ENCODE data around the gene DENND5B.
"Not testable (repeated sequence)": the region's sequence is repeated elsewhere in the genome, so short reads cannot be mapped to it uniquely, and the experiment has no call there.

DENND5B gene

DNA sequence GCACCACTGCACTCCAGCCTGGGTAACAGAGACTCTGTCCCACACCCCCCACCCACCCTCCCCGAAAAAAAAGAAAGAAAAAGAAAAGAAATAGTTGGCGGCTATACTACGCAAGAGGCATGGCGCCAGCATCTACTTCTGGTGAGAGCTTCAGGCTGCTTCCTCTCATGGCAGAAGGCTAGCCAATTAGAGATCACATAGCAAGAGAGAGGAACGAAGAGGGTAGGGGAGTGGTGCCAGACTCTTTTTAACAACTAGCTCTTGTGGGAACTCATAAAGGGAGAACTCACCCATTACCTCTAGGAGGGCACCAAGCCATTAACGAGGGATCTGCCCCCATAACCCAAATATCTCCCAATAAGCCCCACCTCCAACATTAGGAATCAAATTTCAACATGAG, 6.2 kb downstream of the DENND5B start:
- DNase-seq (ENCODE audit: insufficient read length, low spot score) = no peak
- TF ChIP-seq, protein P1, sequence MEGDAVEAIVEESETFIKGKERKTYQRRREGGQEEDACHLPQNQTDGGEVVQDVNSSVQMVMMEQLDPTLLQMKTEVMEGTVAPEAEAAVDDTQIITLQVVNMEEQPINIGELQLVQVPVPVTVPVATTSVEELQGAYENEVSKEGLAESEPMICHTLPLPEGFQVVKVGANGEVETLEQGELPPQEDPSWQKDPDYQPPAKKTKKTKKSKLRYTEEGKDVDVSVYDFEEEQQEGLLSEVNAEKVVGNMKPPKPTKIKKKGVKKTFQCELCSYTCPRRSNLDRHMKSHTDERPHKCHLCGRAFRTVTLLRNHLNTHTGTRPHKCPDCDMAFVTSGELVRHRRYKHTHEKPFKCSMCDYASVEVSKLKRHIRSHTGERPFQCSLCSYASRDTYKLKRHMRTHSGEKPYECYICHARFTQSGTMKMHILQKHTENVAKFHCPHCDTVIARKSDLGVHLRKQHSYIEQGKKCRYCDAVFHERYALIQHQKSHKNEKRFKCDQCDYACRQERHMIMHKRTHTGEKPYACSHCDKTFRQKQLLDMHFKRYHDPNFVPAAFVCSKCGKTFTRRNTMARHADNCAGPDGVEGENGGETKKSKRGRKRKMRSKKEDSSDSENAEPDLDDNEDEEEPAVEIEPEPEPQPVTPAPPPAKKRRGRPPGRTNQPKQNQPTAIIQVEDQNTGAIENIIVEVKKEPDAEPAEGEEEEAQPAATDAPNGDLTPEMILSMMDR (IDR thresholded peaks at IDR 0.05; ENCODE audit: insufficient read depth, missing control alignments) = no peak
- no peak for FAIRE-seq

DNA sequence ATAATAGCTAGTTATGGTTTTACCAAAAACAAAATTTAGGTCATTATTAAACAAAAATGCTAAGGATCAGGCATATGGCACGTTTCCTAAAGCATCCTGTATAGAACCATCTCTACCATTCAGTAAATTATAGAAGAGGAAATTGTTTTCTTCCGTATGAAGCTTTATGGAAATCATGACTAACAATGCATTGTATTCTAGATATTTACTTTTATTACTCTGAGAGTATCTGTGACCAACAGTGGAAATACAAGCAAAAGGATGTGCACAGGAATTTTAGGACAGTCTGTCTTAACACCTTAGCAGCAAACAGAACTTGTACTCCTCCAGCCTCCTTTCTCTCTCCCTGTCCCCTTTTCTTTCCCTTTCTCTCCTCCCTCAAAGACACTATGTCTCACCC, 7.1 kb downstream of the DENND5B start:
- no peak for FAIRE-seq
- TF ChIP-seq, protein P1 (IDR thresholded peaks at IDR 0.05; ENCODE audit: insufficient read depth, missing control alignments) = no peak
- no peak for DNase-seq (ENCODE audit: insufficient read length, low spot score)

DNA sequence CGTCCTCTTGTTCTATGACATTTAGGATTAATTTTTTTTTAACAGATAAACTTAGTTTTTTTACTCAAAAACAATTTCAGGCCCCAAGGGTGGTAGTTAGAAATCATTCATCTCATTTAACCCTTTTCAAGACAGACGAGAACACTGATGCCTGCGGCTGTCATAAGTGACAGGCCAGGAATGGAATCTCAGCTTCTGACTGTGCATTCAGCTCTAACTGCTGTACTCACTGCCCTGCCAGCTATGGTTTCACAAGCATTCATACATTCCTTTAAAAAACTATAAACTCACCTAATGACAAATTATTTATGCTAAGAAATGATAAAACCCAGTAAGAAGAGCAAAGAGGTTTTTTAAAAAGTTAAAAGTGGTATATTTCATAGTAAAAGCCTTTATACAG, 8.8 kb downstream of the DENND5B start:
- FAIRE-seq = no peak
- TF ChIP-seq, protein P1 (IDR thresholded peaks at IDR 0.05; ENCODE audit: insufficient read depth, missing control alignments) = no peak
- DNase-seq (ENCODE audit: insufficient read length, low spot score) = no peak

GRCh38 chr12:31578632-31579031, 12.3 kb downstream of the DENND5B start:
- TF ChIP-seq, protein P1 (IDR thresholded peaks at IDR 0.05; ENCODE audit: insufficient read depth, missing control alignments) = no peak
- FAIRE-seq (no peak), DNase-seq (ENCODE audit: insufficient read length, low spot score) (no peak)

DNA sequence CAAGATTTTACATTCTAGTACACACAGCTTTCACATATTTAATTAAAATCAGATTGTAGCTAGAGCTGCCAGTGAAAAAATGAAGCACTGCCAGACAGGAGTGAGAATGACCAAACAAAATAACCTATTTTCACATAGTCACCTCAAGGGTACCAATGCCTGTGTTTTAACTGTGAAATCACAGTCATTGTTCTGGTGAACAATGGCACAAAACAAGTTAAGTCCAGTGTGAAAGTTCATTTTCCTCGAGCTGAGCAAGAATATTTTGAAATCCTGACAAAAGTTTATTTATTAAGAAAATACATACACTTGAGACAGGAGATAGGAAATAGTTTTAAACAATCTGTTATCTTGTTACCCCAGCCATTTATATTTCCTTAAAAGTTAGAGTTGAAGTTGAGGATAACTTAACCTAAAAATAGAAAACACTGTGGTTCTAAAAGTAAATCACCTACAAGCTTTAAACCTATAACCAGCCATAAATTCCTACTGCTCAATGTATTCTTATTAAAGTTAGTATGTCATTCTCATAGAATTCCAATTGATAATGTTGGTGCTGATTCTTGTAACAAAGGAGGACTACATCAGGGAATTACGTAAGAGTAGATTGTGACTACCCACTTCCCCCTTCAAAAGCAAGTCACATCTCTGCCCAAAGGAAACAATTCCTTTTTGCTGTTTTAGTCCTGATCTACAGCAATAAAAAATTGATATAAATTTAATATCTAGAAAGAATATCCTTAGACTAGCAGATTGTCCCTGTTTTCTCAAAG, 15.9 kb downstream of the DENND5B start:
- no peak for FAIRE-seq
- DNase-seq (ENCODE audit: insufficient read length, low spot score) = no peak
- TF ChIP-seq, protein P1 (IDR thresholded peaks at IDR 0.05; ENCODE audit: insufficient read depth, missing control alignments) = no peak

GRCh38 chr12:31574367-31574766, 16.6 kb downstream of the DENND5B start:
- not testable (repeated sequence) for DNase-seq (ENCODE audit: insufficient read length, low spot score); FAIRE-seq

GRCh38 chr12:31572900-31573600, 17.9 kb downstream of the DENND5B start:
- TF ChIP-seq, protein P1 (IDR thresholded peaks at IDR 0.05; ENCODE audit: insufficient read depth, missing control alignments) = no peak
- DNase-seq (ENCODE audit: insufficient read length, low spot score) (no peak), FAIRE-seq (no peak)
